ENCODE measurements around the gene MINDY4B.

DNA sequence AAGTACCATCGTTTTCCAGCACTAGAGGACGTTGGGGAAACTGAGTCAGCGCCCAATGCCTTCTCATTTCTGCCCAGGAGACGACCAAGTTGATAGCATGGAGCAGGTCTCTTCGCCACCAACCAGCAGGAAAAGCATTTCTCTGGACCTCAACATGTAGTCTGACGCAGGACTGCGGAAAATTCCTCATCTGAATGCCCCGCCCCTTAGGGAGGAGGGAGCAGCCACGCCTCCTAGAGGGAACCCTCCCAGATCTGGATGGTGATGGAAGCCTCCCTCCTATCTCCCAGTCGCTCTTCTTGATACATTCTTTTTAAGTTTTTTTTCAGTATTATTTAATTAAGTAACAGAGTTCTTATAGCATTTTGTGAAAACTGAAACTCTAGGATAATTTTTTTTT, 17.4 kb upstream of the MINDY4B start:
- TF ChIP-seq, protein P1, sequence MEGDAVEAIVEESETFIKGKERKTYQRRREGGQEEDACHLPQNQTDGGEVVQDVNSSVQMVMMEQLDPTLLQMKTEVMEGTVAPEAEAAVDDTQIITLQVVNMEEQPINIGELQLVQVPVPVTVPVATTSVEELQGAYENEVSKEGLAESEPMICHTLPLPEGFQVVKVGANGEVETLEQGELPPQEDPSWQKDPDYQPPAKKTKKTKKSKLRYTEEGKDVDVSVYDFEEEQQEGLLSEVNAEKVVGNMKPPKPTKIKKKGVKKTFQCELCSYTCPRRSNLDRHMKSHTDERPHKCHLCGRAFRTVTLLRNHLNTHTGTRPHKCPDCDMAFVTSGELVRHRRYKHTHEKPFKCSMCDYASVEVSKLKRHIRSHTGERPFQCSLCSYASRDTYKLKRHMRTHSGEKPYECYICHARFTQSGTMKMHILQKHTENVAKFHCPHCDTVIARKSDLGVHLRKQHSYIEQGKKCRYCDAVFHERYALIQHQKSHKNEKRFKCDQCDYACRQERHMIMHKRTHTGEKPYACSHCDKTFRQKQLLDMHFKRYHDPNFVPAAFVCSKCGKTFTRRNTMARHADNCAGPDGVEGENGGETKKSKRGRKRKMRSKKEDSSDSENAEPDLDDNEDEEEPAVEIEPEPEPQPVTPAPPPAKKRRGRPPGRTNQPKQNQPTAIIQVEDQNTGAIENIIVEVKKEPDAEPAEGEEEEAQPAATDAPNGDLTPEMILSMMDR (IDR thresholded peaks at IDR 0.05) = no peak
- no peak for TF ChIP-seq POLR2A (IDR thresholded peaks at IDR 0.05)
